Globus pallidus (tissue), 1 donor: ENCODE data around the gene CBLIF.
"Not testable (repeated sequence)": the region's sequence is repeated elsewhere in the genome, so short reads cannot be mapped to it uniquely, and the experiment has no call there.

Source experiments
- DNase-seq: peaks from one replicate; pipeline ENCODE4 v3.0.0-alpha.2; 2015; ENCODE audit warnings: low spot score

The CBLIF gene

DNA sequence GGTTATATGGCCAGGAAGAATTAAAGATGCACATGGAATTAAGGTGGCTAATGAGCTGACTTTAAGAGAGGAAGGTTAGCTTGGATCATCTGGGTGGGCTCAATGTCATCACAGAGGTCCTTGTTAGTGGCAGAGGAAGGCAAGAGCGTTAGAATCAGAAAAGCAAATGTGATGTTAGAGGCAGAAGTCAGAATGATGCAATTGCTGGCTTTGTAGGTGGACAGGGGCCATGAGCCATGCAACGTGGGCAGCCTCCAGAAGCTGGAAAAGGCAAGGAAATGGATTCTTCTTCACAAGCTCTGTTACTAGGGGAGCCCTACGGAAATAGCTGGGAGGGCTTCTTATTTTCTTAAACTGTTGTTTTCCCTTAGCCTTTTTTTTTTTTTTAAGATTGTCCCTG lies 2.3 kb upstream of the CBLIF start:
- DNase-seq = no peak

DNA sequence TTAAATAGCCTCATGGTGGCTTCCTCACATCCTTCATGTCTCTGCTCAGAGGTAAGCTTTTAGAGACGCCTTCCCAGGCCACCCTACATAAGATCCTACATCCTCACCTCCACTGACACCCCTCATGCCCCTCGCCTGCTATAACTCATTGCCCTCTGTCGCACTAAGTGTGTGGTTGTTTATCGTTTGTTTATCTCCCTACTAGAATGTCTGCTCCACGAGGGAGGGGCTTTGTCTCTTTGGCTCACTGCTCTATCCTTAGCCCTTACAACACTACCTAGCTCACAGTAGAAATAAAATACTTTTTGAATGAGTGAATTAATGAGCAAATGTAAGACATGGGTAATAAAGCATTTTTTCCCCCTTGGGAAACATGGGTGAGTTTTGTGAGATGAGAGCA lies 1.3 kb upstream of the CBLIF start:
- no peak for DNase-seq

DNA sequence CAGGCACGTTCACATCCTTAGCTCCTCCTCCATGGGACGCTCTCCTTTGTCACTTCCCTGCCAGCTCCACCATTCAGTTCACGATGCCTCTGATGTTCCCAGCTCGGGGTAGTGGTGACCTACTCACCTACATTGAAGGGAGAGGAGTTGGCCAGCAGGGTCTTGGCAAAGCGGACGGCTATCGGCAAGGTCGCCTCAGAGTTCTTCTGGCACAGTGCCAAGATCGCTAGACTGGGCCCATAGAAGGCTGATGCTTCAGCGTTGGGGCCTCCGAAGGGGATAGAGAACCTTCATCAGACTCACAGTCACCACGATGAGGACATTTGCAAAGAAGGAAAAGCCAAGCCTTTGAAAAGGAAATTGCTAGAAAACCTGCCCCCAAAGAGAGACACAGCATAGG lies 3.0 kb downstream of the CBLIF start:
- DNase-seq = no peak

DNA sequence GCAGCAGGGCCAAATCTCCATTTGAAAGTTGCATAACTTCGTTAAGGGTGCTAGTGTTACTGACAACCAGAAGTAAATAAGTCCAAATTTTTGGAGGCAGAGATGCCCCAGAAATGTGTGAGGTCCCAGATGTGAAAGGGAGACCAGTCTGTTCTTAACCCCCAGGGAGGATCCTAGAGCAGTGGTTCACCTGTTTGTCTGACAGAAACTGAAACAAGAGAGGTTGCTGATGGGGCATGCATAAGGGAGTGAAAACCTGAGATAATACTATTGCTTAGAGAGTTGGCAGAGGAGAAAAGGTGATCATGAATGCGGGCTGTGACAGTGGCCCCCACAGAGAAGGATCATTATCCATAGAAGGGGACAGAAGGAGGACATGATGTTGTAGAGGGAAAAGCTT lies 3.8 kb downstream of the CBLIF start:
- no peak for DNase-seq

DNA sequence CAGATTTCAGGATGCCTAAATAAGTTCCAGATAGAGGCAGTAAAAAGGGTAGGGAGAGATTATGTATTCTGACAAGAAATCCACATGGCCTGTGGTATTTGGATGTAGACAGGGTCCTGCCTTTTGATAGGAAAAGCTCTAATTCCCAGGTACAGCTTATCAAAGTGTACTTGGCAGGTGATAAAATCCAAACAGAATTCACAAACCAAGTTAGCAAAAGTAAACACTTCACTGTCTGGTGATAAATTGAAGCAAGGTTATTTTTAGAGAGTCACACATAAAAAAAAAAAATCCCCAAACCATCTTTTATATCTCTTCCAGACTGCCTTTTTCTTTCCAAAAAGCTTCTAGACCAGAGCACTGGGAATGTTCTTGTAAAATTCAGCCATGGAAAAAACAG lies 5.7 kb downstream of the CBLIF start:
- no peak for DNase-seq

DNA sequence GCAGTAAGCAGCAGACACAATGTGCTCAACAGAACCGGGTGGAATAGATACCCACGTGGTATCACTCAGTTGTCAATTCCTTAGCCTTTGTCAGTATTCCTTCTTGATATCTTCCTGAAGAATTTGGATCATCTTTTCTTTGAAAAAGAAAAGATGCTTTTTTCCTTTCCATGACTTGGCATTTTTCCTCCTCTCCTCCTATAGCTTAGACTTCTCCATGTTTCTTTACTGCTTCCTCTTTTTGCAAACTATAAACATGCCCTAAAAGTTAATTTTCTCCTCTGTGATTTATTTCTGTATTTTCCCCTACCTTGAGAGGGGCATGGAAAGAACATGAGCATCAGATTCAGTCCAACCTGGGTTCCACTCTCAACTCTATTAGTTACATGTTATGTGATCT lies 11.7 kb downstream of the CBLIF start:
- DNase-seq = no peak

DNA sequence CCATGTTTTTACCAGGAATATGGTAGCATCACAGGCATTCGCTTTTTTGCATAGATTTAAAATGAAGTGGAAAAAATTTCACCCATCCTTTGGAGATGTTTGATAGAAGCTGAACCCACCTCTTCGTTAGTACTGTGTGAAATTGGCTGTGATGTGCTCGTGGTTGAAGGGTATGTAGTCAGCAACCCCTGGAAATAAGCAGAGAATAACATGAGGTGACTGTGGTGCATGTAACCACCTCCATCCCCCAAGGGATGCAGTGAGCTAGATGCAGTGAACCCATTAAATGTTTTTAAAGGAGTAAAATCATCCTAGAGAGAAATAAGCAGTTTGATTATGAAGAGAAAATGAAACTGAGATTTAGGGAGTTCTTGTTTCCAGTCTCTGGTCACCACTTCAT lies 15.9 kb downstream of the CBLIF start:
- DNase-seq = no peak

DNA sequence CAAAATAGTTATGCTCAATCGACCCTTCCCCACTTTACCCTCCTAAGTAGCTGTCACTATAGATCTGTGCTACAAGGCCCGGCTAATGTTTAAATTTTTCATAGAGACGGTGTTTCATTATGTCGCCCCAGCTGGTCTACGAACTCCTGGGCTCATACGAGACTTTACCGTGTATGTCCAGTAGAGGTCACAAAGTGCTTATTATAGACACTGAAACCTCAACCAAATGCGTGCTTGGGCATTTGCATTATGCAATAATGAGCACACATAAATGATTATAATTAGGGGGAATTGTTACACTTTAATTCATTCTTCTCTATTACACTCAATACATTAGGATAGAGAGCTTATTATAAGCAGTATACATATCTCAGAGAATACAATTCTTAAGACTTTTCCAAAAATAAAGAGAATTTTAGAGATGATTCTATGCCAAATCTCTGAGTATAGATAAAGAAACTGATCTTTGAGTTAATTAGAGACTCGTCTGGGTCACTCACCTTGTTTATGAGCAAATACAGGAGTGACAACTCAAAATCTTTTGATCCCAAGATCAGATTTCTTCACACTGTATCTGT lies 22.2 kb downstream of the CBLIF start:
- DNase-seq = peak; percentile 46

DNA sequence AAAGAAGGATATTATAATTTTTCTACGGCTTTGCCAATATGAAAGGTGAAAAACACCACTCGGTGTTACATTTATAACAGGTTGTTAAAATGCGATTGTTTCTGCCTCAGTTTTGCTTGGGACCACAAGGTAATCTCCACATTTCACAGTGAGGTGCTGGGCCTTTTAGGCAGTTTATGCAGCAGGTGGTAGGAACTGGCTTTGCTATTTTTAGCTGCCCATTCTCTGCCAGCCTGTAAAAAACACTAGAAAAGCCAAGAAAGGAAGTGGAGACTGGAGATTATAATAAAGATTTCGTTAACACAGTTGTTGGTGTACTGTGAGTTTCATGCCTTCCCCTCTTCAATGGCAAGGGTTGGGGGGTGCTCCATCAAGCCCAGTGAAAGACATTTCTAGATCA lies 26.7 kb downstream of the CBLIF start:
- DNase-seq = no peak

DNA sequence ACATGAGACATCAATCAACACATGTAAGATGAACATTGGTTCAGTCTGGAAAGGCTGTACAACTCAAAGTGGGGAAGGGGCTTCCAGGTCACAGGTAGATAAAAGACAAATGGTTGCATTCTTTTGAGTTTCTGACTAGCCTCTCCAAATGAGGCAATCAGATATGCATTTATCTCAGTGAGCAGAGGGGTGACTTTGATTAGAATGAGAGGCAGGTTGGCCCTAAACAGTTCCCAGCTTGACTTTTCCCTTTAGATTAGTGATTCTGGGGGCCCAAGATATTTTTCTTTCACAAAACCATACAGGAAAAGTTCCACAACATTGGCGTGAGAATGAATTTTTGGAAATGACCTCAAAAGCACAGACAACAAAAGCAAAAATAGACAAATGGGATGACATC lies 28.9 kb downstream of the CBLIF start:
- DNase-seq = not testable (repeated sequence)

DNA sequence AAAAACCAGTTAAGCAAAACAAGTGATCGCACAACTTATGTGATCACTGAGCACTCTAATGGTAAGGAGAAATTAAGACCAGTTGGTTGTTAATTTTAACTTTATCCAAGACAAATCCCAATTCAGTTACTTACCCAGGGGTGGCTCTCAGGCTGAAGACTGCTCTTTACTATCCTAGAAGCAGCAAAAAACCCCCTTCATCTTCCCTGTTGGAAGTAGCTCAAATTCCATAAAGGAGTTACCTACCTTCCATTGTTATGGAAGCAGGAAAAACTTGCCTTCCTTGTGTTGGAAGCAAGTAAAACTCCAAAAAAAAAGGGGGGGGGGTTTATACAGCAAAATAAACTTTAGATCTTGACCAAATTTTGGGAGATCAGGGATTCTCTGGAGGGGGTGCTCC lies 29.5 kb downstream of the CBLIF start:
- no peak for DNase-seq

DNA sequence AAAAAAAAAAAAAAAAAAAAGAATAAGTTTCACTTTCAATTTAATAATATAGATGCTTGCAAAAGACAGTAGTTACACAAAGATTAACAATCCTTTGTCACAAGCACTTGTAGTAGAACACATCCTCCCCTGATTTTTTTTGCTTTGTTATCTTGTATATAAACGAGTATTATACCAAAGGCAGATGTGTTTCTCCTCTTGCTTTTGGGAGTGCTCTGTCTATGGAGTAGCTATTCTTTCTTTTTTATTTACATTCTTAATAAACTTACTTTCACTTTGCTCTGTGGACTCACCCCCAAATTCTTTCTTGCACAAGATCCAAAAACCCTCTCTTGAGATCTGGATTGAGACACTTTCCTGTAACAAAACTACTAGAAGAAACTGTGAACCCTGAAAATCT lies 31.3 kb downstream of the CBLIF start:
- no peak for DNase-seq

DNA sequence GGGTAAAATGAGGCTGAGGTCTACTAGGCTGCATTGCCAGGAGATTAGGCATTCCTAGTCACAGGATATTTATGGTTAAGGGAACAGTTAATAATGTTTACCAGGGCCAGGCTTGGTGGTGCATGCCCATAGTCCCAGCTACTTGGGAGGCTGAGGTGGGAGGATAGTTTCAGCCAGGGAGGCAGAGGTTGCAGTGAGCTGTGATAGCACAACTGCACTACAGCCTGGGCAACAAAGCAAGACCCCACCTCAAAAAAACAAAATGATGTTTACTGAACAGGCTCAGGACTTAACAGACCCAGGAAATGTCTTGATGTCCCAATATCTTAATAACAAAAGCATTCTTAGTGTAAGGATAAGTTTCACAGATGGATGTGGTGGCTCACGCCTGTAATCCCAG lies 31.9 kb downstream of the CBLIF start:
- DNase-seq = no peak

DNA sequence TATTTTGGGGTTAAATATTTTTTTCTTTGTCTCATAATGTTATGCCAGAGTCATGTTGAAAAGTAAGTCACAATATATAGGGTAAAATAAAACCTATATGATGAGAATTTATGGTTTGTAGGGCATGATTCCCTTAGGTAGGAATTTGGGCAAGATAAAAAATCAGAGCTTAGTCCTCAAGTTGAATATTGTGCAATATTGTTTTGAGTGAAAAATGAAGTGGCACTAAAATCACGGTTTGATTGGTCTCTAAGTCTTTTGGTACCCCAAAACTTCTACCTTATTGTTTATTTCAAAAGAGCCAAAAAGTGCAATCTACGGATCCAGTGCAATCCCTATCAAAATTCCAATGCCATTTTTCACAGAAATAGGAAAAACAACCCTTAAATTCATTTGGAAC lies 33.1 kb downstream of the CBLIF start:
- DNase-seq = no peak

DNA sequence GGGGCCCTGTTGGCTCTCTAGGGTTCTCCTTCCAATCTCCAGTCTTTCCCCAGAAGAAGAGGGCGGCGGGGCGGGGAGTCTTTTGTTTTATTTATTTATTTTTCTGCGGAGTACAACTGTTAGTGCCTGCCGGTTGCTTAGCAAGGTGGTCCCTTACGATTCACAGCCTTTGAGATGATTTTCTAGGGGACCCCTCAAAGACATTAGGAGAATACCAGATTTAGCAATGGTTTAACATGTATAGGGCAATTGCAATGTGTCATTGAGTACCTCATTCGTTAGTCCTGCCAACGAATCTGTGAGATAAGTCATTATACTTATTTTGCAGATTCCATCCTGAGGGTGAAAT lies 34.4 kb downstream of the CBLIF start:
- no peak for DNase-seq

DNA sequence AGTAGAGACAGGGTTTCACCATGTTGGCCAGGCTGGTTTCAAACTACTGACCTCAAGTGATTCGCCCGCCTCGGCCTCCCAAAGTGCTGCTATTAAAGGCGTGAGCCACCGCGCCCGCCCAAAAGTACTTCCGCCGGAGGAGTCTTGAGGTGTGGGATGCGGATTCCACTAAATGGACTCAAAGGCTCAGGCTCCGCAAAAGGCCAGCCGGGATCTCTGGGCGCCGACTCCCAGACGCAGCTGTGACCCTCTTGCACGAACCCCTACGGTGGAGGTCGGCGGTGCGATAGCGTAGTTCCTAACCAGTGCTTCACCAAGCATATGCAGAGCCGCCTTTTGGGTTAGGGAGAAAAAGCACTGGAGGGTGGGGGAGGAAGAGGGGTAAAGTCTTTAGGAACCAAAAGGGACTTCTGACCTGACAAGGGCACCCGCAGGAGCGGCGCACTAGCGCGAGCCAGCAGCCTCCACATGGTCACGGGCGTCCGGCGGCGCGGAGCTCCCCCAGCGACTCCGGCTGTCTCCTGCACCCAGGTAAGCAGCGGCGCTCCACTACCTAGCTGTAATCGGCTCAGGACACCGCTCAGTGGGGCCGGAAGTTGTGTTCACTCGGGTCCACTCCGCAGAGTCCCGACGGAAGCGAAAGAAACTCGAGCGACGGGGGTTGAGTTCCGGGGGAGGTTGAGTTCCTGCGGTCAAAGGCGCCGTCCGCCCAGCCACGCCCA lies 34.9 kb downstream of the CBLIF start, which contains the start of gene MRPL16:
MRPL16 (minus strand) TSS at position 590 of the 722 bp plus-strand sequence; CDS start at position 470, 120 bp downstream.
- peak; percentile 75 for DNase-seq

DNA sequence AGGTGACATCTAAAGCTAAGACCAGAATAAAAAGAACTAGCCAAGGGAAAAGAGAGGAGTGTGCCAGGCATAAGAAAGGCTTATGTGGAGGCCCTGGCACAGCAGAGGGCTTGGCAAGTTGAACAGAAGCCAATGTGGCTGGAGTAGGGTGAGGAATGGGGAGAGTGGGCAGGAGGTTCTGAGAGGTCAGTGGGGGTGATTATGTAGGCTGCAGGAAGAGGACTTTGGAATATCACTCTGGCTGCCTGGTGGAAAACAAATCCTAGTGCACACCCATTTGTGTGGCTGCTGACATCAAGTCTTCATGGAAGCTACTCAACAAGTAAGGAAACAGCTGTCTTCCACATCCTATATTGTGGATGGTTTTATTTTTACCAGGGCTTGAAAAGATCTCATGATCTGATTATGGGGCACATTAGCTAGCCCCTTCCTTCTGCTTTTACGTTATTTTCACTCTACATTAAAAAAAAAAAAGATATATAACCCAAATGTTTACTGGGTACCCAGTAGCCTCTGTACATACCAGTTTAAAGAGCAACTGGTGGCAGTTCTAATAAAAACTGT lies 38.2 kb downstream of the CBLIF start:
- no peak for DNase-seq

DNA sequence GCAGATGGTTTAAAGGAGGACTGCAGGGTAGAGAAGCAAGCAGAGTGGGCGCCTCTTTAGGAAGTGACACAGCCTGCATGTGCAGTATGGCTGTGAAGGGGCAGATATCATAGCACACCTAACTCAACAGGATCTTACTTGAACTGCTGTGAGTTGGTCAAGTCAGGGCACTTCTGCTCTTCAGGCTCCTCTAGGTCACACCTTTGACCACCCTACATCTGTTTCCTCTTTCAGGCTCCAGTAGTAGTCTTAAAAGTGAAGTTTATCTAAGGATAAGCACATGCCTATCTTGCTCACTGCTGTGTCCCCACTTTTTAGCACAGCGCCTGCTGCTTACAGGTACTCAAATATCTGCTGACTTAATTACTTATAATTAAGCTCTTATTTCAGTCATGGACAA lies 41.2 kb downstream of the CBLIF start:
- no peak for DNase-seq

DNA sequence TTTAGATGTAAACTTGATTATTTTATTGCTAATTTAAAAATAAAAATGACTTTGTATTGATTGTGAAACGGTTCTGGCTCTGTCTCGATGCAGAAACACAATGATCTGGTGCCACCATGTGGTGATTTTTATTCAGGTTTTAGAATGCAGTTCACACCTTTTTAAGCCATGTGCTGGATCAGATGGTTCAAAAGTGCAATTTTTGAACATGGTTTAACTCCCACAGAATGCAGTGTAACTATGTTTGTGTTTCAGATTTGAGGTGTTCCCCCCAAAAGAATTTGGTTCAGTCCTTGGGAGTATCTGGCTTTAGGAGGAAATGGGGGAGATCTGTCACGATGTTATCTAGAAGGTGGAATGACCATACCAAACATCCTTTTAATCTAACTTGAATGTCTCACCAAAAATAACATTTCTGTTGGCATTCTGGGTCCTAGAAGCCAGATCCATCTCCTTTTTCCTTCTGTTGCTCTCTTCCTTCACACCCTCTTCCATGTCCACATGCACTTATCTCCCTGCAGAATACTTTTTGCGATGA lies 42.6 kb downstream of the CBLIF start:
- DNase-seq = peak; percentile 76

DNA sequence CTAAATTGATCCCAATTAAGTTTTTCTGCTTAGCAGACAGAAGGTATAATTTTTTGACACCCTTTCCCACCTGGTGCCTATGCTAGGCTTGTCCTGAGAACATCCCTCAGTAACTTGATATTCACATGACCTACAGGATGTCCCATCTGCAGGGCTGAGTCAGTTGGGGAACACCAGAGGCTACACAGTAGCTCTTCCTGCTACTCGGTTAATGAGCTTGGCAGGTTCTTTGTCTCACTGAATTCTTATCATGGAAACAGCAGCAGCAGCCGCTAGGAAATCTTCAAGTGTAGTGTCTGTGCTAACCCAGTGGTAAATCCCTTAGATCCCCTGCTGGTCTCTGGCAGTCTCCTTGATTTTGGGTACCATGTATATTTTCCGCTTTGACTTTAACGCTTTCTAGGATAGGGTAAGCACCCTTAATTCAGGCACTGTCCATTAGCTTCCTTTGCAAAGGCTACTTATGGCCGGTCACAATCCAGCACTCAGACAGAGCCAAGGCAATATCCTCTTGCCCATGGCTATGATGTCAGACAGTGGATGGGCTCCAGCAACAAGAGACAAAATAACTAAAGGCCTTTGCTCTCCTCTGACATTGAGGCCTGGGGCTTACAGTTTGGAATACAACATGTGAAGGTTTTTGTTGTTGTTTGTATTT lies 43.2 kb downstream of the CBLIF start:
- DNase-seq = peak; percentile 76

DNA sequence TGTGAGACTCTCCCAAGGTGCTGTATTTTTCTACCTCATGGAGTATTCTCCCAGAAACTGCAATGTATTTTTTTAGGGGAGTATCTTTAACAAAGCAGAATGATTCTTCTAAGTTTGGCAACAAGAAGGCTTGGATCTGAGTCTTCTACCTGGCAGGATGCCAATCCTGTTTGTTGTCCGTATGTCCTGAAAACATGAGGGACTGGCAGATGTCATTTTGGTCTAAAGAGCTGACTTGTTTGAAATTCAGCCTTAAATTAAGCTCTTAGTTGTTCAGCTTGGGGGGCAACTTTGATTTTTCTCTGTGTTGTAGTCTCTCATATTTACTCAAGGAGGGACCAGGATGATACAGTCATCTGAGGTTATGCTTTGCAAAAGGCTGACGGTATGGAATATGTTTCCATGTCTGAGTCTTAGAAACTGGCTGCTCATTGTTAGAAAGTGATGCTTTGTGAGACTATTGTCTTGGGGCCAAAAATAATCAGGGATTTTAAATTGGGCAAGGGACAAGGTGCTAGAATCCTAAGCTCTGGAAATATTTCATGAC lies 44.1 kb downstream of the CBLIF start:
- DNase-seq = no peak

DNA sequence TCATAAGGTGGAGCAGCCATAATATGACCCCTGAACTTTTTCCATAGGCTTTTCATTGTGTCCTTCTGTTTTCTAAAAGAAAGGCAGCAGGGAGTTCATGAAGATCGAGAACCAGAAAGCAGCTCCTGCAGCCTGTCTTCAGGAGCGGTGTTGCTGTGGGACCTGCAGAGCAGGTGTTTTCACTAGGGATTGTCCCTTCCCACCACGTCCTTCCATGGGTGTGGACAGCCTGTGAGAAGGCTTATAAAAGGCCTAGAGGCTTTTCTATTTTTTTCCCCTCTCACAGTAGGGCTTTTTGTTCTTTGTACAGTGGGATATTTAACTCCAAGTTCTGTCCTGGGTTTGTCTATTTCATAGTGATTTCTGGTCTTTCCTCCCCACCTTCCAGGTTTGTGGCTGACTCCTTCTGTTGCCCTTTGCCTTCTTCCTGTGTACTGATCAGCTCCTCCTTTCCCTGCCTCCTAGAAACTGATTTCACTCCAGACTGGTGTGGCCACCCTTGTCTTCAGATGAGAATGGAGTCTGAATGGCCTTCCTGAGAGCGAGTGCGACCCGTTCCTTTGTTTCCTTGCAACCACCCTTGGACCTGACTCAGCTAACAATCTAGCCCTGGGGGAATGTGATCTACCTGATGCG lies 44.8 kb downstream of the CBLIF start:
- no peak for DNase-seq
